Neural cell (in vitro differentiated cells): ENCODE data around the gene HMGN2. TPM values are rescaled to one million over a fixed set of nuclear protein-coding genes. Genes with fewer than 3 reads are reported as not detected.

Experiments
- H2AFZ ChIP-seq: fragments of 200-600, 300-800 bp; sonication (generic), shearing (Covaris generic); 2 replicates; pipeline ENCODE4 v1.6.0; 2014; ENCODE audit warnings: low read depth, mild to moderate bottlenecking, antibody characterized with exemption, low read length, moderate library complexity
- H3F3A ChIP-seq: fragments of 200-600 bp; shearing (Covaris generic); 2 replicates; pipeline ENCODE4 v1.6.1; 2016; ENCODE audit warnings: mild to moderate bottlenecking, moderate library complexity, mixed read lengths, antibody characterized with exemption, low read length; ENCODE audit not compliant: insufficient read depth, poor library complexity, severe bottlenecking
- H3K27ac ChIP-seq: fragments of 200-600, 300-800 bp; sonication (generic), shearing (Covaris generic); 2 replicates; pipeline ENCODE4 v1.5.1; 2014; ENCODE audit warnings: mild to moderate bottlenecking, low read length, moderate library complexity
- H3K27me3 ChIP-seq: fragments of 300-800, 200-600 bp; sonication (generic), shearing (Covaris generic); 2 replicates; pipeline ENCODE4 v1.6.0; 2014; ENCODE audit warnings: mild to moderate bottlenecking, low read depth, low read length, moderate library complexity; ENCODE audit not compliant: insufficient read depth
- H3K36me3 ChIP-seq: fragments of 300-800, 200-600 bp; sonication (generic), shearing (Covaris generic); 2 replicates; pipeline ENCODE4 v1.5.1; 2014; ENCODE audit warnings: mild to moderate bottlenecking, antibody characterized with exemption, low read length, moderate library complexity; ENCODE audit not compliant: insufficient read depth
- H3K4me2 ChIP-seq: fragments of 300-800, 200-600 bp; sonication (generic), shearing (Covaris generic); 2 replicates; pipeline ENCODE4 v1.6.0; 2014; ENCODE audit warnings: mild to moderate bottlenecking, low read length
- H3K4me3 ChIP-seq: fragments of 300-800, 200-600 bp; sonication (generic), shearing (Covaris generic); 2 replicates; pipeline ENCODE4 v1.5.1; 2014; ENCODE audit warnings: mild to moderate bottlenecking, low read length, moderate library complexity
- H3K79me2 ChIP-seq: fragments of 200-600 bp; shearing (Covaris generic); replicated peaks from 2 replicates; pipeline ENCODE4 v1.6.0; 2014; ENCODE audit warnings: mild to moderate bottlenecking, low read length, moderate library complexity; ENCODE audit not compliant: insufficient read depth
- H3K9ac ChIP-seq: fragments of 300-800, 200-600 bp; sonication (generic), shearing (Covaris generic); 2 replicates; pipeline ENCODE4 v1.6.1; 2016; ENCODE audit warnings: mild to moderate bottlenecking, low read length, mixed read lengths
- H3K9me2 ChIP-seq: fragments of 200-600 bp; shearing (Covaris generic); 2 replicates; pipeline ENCODE4 v1.6.1; 2016; ENCODE audit warnings: mild to moderate bottlenecking, low read length, mixed read lengths; ENCODE audit not compliant: insufficient read depth
- H3K9me3 ChIP-seq: fragments of 200-600, 300-800 bp; sonication (generic), shearing (Covaris generic); 2 replicates; pipeline ENCODE4 v1.6.1; 2016; ENCODE audit warnings: mild to moderate bottlenecking, mixed run types, low read length, moderate library complexity, mixed read lengths
- H4K20me1 ChIP-seq: fragments of 200-600 bp; shearing (Covaris generic); 2 replicates; pipeline ENCODE4 v1.6.1; 2016; ENCODE audit warnings: mild to moderate bottlenecking, mixed run types; ENCODE audit not compliant: insufficient read depth
- CTCF ChIP-seq: fragments of 450-650 bp; IDR thresholded peaks from 2 replicates; pipeline ENCODE4 v1.5.1; 2014; ENCODE audit warnings: antibody characterized with exemption, mild to moderate bottlenecking, moderate library complexity; ENCODE audit not compliant: poor library complexity, severe bottlenecking
- EP300 ChIP-seq: fragments of 450-650 bp; conservative IDR thresholded peaks from 2 replicates; pipeline ENCODE4 v1.6.1; 2014; ENCODE audit warnings: antibody characterized with exemption, mild to moderate bottlenecking, moderate library complexity; ENCODE audit not compliant: poor library complexity, severe bottlenecking
- EZH2 ChIP-seq: fragments of 200-600, 300-800 bp; shearing (Covaris generic), sonication (generic); IDR thresholded peaks from 2 replicates; pipeline ENCODE4 v1.6.1; 2014; ENCODE audit warnings: antibody characterized with exemption, low read length, borderline replicate concordance, mild to moderate bottlenecking; ENCODE audit not compliant: insufficient read depth, poor library complexity, severe bottlenecking
- MXI1 ChIP-seq: fragments of 450-650 bp; conservative IDR thresholded peaks from 2 replicates; pipeline ENCODE4 v1.6.1; 2014; ENCODE audit warnings: antibody characterized with exemption, mild to moderate bottlenecking; ENCODE audit not compliant: poor library complexity, severe bottlenecking
- POLR2AphosphoS5 ChIP-seq: IDR thresholded peaks from 2 replicates; pipeline ENCODE4 v1.6.1; 2012
- RAD21 ChIP-seq: fragments of 450-650 bp; conservative IDR thresholded peaks from 2 replicates; pipeline ENCODE4 v1.6.1; 2014; ENCODE audit warnings: antibody characterized with exemption, mild to moderate bottlenecking, moderate library complexity
- REST ChIP-seq: IDR thresholded peaks from 2 replicates; pipeline ENCODE4 v1.6.1; 2012; ENCODE audit warnings: borderline replicate concordance
- SMC3 ChIP-seq: fragments of 450-650 bp; conservative IDR thresholded peaks from 2 replicates; pipeline ENCODE4 v1.6.1; 2014; ENCODE audit warnings: antibody characterized with exemption, mild to moderate bottlenecking, moderate library complexity; ENCODE audit not compliant: poor library complexity
- TAF1 ChIP-seq: IDR thresholded peaks from 2 replicates; pipeline ENCODE4 v1.6.1; 2012; ENCODE audit warnings: low read depth
- polyA plus RNA-seq: library from polyadenylated mRNA; depleted of rRNA; stranded (reverse); fragments of >200 nt; gene quantifications from 2 replicates; pipeline ENCODE4 v1.2.3, GENCODE V29; 2014

The HMGN2 gene
- polyA plus RNA-seq, 1 donor from 2014 or later = 615 TPM

GRCh38 chr1:26496861-26497260, 24.6 kb downstream of the HMGN2 start:
- Histone ChIP-seq H3K4me3 (no peak overlapping the region), H3F3A (no peaks in the 10 kb centered on the region), H3K9me2 (no peaks in the 10 kb centered on the region), H3K9me3 (no peaks in the 10 kb centered on the region), H3K9ac (no peak overlapping the region), H3K4me2 (no peak overlapping the region), H3K79me2 (no peaks in the 10 kb centered on the region), H3K27me3 (no peaks in the 10 kb centered on the region), H4K20me1 (no peaks in the 10 kb centered on the region), H3K27ac (no peak overlapping the region), H3K36me3 (no peaks in the 10 kb centered on the region), H2AFZ (no peak overlapping the region)
- TF ChIP-seq REST (no peak), RAD21 (no peak), CTCF (no peak), TAF1 (no peak), EP300 (no peak), POLR2AphosphoS5 (no peak), MXI1 (no peak), EZH2 (no peak), SMC3 (no peak)

GRCh38 chr1:26498894-26499293, 26.7 kb downstream of the HMGN2 start:
- no peaks in the 10 kb centered on the region for H3F3A ChIP-seq
- no peak overlapping the region for H3K27ac ChIP-seq
- H3K27me3 ChIP-seq = no peaks in the 10 kb centered on the region
- no peak overlapping the region for H3K9ac ChIP-seq
- no peak overlapping the region for H3K4me2 ChIP-seq
- no peaks in the 10 kb centered on the region for H3K36me3 ChIP-seq
- no peak overlapping the region for H3K4me3 ChIP-seq
- H3K9me3 ChIP-seq = no peaks in the 10 kb centered on the region
- TF ChIP-seq MXI1 (no peak), EZH2 (no peak), CTCF (no peak), SMC3 (no peak), EP300 (no peak), POLR2AphosphoS5 (no peak), REST (no peak), TAF1 (no peak), RAD21 (no peak)
- H3K79me2 ChIP-seq = no peaks in the 10 kb centered on the region
- H2AFZ ChIP-seq = no peak overlapping the region
- H4K20me1 ChIP-seq = no peaks in the 10 kb centered on the region
- no peaks in the 10 kb centered on the region for H3K9me2 ChIP-seq
